Measurements from ENCODE around the gene C16orf96.

Gene C16orf96

DNA sequence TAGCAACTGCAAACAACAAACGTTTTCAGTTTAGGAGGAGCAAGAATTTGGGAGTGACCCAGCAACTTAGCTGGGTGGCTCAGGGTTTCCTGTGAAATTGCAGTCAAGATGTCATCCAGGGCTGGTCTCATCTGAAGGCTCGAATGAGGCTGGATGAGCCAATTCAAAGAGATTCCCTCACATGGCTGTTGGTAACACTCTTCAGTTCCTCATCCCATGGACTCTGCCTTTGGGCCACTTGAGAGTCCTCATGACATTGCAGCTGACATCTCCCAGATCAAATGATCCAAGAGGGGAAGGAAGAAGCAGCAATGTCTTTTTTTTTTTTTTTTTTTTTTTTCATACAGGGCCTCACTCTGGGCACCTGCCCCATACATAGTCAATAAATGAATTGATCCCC is 32.2 kb downstream of the C16orf96 start:
- TF ChIP-seq, protein P1, sequence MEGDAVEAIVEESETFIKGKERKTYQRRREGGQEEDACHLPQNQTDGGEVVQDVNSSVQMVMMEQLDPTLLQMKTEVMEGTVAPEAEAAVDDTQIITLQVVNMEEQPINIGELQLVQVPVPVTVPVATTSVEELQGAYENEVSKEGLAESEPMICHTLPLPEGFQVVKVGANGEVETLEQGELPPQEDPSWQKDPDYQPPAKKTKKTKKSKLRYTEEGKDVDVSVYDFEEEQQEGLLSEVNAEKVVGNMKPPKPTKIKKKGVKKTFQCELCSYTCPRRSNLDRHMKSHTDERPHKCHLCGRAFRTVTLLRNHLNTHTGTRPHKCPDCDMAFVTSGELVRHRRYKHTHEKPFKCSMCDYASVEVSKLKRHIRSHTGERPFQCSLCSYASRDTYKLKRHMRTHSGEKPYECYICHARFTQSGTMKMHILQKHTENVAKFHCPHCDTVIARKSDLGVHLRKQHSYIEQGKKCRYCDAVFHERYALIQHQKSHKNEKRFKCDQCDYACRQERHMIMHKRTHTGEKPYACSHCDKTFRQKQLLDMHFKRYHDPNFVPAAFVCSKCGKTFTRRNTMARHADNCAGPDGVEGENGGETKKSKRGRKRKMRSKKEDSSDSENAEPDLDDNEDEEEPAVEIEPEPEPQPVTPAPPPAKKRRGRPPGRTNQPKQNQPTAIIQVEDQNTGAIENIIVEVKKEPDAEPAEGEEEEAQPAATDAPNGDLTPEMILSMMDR (IDR thresholded peaks at IDR 0.05; ENCODE audit: unreplicated experiment in 3 of 3) = no peak
- Mint-ChIP-seq H3K36me3 (ENCODE audit: low read depth) (no peaks in the 10 kb centered on the region), H3K4me1 (peaks cover 18% of the 10 kb centered on the region), H3K4me3 (no peak overlapping the region), H3K9me3 (peaks cover 2% of the 10 kb centered on the region), H3K27me3 (ENCODE audit: low read depth) (peaks cover 5% of the 10 kb centered on the region), H3K27ac (no peak overlapping the region)

DNA sequence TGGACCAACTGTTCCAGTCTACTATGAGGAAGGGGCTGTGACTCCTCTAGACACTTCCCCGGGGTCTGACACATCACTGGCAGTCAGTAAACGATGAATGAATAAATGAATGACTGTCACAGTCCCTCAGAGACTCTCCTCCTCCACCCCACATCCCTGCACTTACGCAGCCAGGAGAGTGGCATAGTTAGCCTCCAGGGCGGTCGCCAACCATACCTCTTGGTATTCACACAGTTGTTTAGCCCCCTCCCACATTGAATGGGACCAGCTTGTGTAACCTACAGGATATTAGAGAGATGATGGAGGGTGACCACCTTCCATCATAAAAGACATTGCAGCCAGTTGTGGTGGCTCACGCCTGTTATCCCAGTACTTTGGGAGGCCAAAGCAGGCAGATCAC is 32.8 kb downstream of the C16orf96 start:
- no peak overlapping the region for H3K27ac Mint-ChIP-seq
- H3K4me1 Mint-ChIP-seq = peaks cover 18% of the 10 kb centered on the region
- peaks cover 2% of the 10 kb centered on the region for H3K9me3 Mint-ChIP-seq
- H3K36me3 Mint-ChIP-seq (ENCODE audit: low read depth) = no peaks in the 10 kb centered on the region
- TF ChIP-seq, protein P1 (IDR thresholded peaks at IDR 0.05; ENCODE audit: unreplicated experiment in 3 of 3) = no peak
- H3K4me3 Mint-ChIP-seq = no peak overlapping the region
- H3K27me3 Mint-ChIP-seq (ENCODE audit: low read depth) = peaks cover 5% of the 10 kb centered on the region

DNA sequence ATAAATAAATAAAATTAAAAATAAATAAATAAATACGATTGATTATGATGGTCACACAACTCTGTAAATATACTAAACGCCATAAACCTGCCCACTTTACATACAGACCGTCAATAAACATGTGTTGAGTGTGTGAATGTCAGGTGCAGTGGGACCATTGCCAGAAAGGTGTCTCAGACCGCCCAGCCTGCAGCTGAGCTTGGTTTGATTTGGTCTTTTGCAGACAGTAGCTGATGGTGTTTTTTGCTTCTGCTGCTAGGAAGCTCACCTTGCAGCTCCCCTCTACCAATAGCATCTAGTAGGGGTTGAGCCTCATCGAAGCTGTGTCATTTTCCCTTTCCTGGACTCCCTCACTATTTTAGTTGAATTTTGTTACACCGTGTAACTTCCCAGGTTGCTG is 35.1 kb downstream of the C16orf96 start:
- Mint-ChIP-seq H3K4me3 (no peak overlapping the region), H3K27me3 (ENCODE audit: low read depth) (peaks cover 3% of the 10 kb centered on the region), H3K27ac (peak overlapping the region in 1 of 3 experiments; percentile 44), H3K4me1 (peaks cover 18% of the 10 kb centered on the region), H3K36me3 (ENCODE audit: low read depth) (no peaks in the 10 kb centered on the region), H3K9me3 (peaks cover 2% of the 10 kb centered on the region)
- TF ChIP-seq, protein P1 (IDR thresholded peaks at IDR 0.05; ENCODE audit: unreplicated experiment in 3 of 3) = no peak

DNA sequence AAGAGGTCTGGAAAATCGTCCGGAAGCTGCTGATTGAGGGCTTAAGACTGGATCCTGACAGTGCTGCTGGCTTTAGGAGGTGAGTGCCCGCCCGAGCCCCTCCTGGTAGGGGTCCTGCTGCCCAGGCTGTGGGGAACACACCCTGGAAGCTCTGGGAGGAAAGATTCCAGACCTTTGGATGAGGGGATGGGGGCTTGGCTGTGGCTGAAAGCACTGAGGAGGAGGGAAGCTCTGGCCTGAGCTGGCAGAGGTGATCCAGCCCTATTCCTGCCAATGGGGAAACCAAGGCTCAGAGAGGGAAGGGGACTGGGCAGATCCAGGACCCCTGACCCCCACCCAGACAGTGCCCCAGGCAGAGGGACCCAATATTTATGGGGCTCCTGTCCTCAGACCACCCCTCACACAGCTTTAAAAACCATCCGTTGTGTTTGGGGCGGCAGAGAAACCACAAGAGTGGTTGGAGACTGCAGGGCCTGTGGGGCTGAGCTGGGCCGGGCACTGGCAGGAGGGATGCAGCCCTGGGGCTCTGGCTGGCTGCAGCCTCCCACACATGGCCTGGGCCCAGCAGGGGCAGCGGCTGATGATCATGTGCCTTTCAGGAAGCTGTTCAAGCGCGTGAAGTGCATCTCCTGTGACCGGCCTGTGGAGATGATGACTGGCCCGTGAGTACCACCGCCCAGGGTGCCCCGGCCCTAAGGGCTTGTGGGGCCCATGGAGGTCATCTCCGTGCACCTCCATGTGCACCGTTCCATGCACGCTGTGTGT is 35.7 kb downstream of the C16orf96 start:
- TF ChIP-seq, protein P1 (IDR thresholded peaks at IDR 0.05; ENCODE audit: unreplicated experiment in 3 of 3) = no peak
- H3K36me3 Mint-ChIP-seq (ENCODE audit: low read depth) = no peaks in the 10 kb centered on the region
- no peaks in the 10 kb centered on the region for H3K27me3 Mint-ChIP-seq (ENCODE audit: low read depth)
- H3K9me3 Mint-ChIP-seq = peaks cover 2% of the 10 kb centered on the region
- peak overlapping the region in 2 of 3 experiments; percentile 37 to 44 for H3K27ac Mint-ChIP-seq
- H3K4me1 Mint-ChIP-seq = peaks cover 16% of the 10 kb centered on the region
- no peak overlapping the region for H3K4me3 Mint-ChIP-seq

DNA sequence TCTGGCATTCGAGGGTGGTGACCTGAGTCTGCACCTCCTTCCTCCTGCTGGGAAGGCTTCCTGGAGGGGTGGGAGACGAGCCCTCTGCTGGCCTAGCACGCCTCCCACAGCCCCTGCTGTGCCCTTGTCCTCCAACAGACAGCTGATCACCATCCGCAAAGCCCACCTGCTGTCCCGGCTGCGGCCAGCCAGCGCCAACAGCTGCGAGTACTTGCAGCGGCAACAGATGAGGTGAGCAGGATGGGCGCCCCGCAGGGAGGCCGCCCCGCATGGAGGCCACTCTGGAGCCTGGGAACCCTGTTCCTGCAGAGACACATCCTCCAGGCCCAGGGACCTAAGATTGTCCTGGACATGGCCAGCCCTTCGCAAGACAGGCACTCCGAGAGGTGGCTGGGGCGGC is 36.9 kb downstream of the C16orf96 start:
- H3K4me3 Mint-ChIP-seq = no peak overlapping the region
- no peaks in the 10 kb centered on the region for H3K27me3 Mint-ChIP-seq (ENCODE audit: low read depth)
- TF ChIP-seq, protein P1 (IDR thresholded peaks at IDR 0.05; ENCODE audit: unreplicated experiment in 3 of 3) = no peak
- peaks cover under 1% of the 10 kb centered on the region for H3K9me3 Mint-ChIP-seq
- peak overlapping the region in 2 of 3 experiments; percentile 32 to 63 for H3K27ac Mint-ChIP-seq
- peaks cover 17% of the 10 kb centered on the region for H3K4me1 Mint-ChIP-seq
- no peaks in the 10 kb centered on the region for H3K36me3 Mint-ChIP-seq (ENCODE audit: low read depth)

Data from nephron (organoid).